Endothelial cell of umbilical vein (primary cell): Measurements from ENCODE around the gene FNDC8.

ENCODE experiments used
- EZH2 ChIP-seq: IDR thresholded peaks from 2 replicates; pipeline ENCODE4 v1.6.1; 2012; ENCODE audit warnings: borderline replicate concordance, low read depth, mild to moderate bottlenecking, moderate library complexity, low read length, inconsistent platforms; ENCODE audit not compliant: severe bottlenecking
- GATA2 ChIP-seq: IDR thresholded peaks from 2 replicates; pipeline ENCODE4 v1.7.0; 2011; ENCODE audit warnings: low read depth, mild to moderate bottlenecking, moderate library complexity, mixed read lengths, low read length; ENCODE audit not compliant: insufficient read length, insufficient read depth
- JUN ChIP-seq: IDR thresholded peaks from 2 replicates; pipeline ENCODE4 v1.6.1; 2011; ENCODE audit warnings: borderline replicate concordance, low read depth; ENCODE audit not compliant: insufficient read length, insufficient read depth
- MYC ChIP-seq: IDR thresholded peaks from one replicate; pipeline ENCODE4 v1.6.1; 2011; ENCODE audit warnings: mild to moderate bottlenecking, low read depth, low read length
- POLR2A ChIP-seq: IDR thresholded peaks from 2 replicates; pipeline ENCODE4 v1.6.1; 2012; ENCODE audit warnings: low read depth, mild to moderate bottlenecking, control low read depth, low read length
- POLR2AphosphoS5 ChIP-seq: IDR thresholded peaks from 2 replicates; pipeline ENCODE4 v1.6.1; 2012; ENCODE audit warnings: low read depth, mild to moderate bottlenecking, control low read depth, low read length, moderate library complexity; ENCODE audit not compliant: insufficient read depth
- TF ChIP-seq, protein P1 (sequence below), 2 donors: IDR thresholded peaks; 1 replicate in 1 of 2; 2 replicates in 1 of 2; pipeline ENCODE4 v1.5.1; 2011; ENCODE audit warnings: low read length in 2 of 2, mild to moderate bottlenecking in 2 of 2, moderate library complexity in 2 of 2, control low read depth in 1 of 2, inconsistent platforms in 1 of 2, low read depth in 1 of 2; ENCODE audit not compliant: insufficient read depth in 1 of 2; ENCODE audit errors: extremely low read depth in 1 of 2
- TF ChIP-seq, protein P2 (sequence below): IDR thresholded peaks from 2 replicates; pipeline ENCODE4 v1.6.1; 2011; ENCODE audit not compliant: insufficient read depth, insufficient read length

DNA sequence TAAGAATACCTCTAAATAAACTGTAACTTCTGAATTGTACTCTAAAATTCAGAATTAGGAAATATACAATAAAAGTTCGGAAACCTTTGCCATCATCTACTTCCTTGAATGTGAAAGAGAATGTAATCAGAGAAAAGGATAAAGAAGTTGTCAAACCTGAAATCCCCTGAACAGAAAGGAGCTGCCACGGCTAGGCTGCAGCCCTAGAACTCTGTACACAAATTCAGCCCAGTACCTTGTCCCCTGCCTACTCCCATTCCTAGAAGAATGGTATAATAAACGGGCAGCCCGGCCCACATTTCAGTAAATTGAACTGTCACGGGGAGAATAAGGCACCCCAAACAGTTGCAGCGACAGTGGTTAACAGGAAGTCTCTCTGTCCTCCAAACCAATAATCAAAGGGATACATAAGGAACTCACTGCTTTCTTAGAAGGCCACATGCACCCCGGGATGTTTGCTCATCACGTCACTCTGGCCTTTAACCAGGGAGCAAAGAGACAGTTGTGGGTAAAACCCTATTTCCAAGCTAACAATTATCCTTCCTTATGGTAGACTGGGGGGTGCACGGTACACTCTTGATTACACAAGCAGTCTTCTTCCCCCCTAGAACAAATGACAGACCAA lies 33.6 kb upstream of the FNDC8 start:
- TF ChIP-seq, protein P1, sequence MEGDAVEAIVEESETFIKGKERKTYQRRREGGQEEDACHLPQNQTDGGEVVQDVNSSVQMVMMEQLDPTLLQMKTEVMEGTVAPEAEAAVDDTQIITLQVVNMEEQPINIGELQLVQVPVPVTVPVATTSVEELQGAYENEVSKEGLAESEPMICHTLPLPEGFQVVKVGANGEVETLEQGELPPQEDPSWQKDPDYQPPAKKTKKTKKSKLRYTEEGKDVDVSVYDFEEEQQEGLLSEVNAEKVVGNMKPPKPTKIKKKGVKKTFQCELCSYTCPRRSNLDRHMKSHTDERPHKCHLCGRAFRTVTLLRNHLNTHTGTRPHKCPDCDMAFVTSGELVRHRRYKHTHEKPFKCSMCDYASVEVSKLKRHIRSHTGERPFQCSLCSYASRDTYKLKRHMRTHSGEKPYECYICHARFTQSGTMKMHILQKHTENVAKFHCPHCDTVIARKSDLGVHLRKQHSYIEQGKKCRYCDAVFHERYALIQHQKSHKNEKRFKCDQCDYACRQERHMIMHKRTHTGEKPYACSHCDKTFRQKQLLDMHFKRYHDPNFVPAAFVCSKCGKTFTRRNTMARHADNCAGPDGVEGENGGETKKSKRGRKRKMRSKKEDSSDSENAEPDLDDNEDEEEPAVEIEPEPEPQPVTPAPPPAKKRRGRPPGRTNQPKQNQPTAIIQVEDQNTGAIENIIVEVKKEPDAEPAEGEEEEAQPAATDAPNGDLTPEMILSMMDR (IDR thresholded peaks at IDR 0.05; ENCODE audit: extremely low read depth in 1 of 2, insufficient read depth in 1 of 2, low read depth in 1 of 2, low read length in 2 of 2): no peak
- TF ChIP-seq, protein P2, sequence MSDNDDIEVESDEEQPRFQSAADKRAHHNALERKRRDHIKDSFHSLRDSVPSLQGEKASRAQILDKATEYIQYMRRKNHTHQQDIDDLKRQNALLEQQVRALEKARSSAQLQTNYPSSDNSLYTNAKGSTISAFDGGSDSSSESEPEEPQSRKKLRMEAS: no peak
- TF ChIP-seq EZH2 (no peak), JUN (no peak), MYC (no peak), POLR2A (no peak), POLR2AphosphoS5 (no peak), GATA2 (no peak)
